ENCODE results near the gene ST3GAL3. TPM values are rescaled to one million over a fixed set of nuclear protein-coding genes. Genes with fewer than 3 reads are reported as not detected.

The ST3GAL3 gene
- total RNA-seq, 1 experiment from 2014 or later = 19.3 TPM

GRCh38 chr1:43668956-43669355 lies 38.4 kb upstream of the ST3GAL3 start:
- intact Hi-C loops (cut with micrococcal nuclease; ENCODE audit: unreplicated experiment) = no loop called here

GRCh38 chr1:43669878-43670277 lies 37.5 kb upstream of the ST3GAL3 start:
- H3K4me3 ChIP-seq = no peak overlapping the region
- H4K20me1 ChIP-seq (ENCODE audit: insufficient read depth) = peaks cover 47% of the 10 kb centered on the region
- H3K9me2 ChIP-seq (ENCODE audit: insufficient read depth) = no peaks in the 10 kb centered on the region
- H3K36me3 ChIP-seq (ENCODE audit: low read depth) = peaks cover 70% of the 10 kb centered on the region
- DNase-seq = no peak
- no peaks in the 10 kb centered on the region for H3K27me3 ChIP-seq (ENCODE audit: insufficient read depth, low read depth)
- no peak overlapping the region for H3K27ac ChIP-seq
- no peak overlapping the region for H3K4me2 ChIP-seq
- no peaks in the 10 kb centered on the region for H3K4me1 ChIP-seq (replicated peaks; ENCODE audit: insufficient read depth)
- ChIA-PET CTCF (interaction anchor here (1.2 kb wide), 1 partner anchor 10 kb away, joined by 3 read pairs; no protein-coding TSS in a partner anchor), POLR2A (ENCODE audit: unreplicated experiment) (no interaction called here)
- no peaks in the 10 kb centered on the region for H3K9me3 ChIP-seq (ENCODE audit: insufficient read depth, low read depth)
- no peak for TF ChIP-seq CTCF (conservative IDR thresholded peaks at IDR 0.05)
- TF ChIP-seq EZH2 (IDR thresholded peaks at IDR 0.05; ENCODE audit: low read depth) = no peak
- peaks cover 2% of the 10 kb centered on the region; the same call in 1 of the 2 replicates for H3F3A ChIP-seq (ENCODE audit: insufficient read depth, low read depth)
- no TSS peak for BruUV-seq (replicated peaks)
- H2AFZ ChIP-seq = no peak overlapping the region
- intact Hi-C loops (cut with micrococcal nuclease; ENCODE audit: unreplicated experiment) = loop anchor here (5.0 kb wide), 1 partner anchor 63 kb away; no protein-coding TSS in a partner anchor
- H3K79me2 ChIP-seq (ENCODE audit: low read depth) = no peaks in the 10 kb centered on the region

More at GRCh38 chr1:43668956-43669355, 38.4 kb upstream of the ST3GAL3 start:
- DNase-seq = peak in 1 of 2 experiments; percentile 8
- peaks cover 50% of the 10 kb centered on the region for H4K20me1 ChIP-seq (ENCODE audit: insufficient read depth)
- H3K9me2 ChIP-seq (ENCODE audit: insufficient read depth) = no peaks in the 10 kb centered on the region
- no peak overlapping the region for H2AFZ ChIP-seq
- no peaks in the 10 kb centered on the region for H3K27me3 ChIP-seq (ENCODE audit: insufficient read depth, low read depth)
- no peaks in the 10 kb centered on the region for H3K79me2 ChIP-seq (ENCODE audit: low read depth)
- H3K27ac ChIP-seq = no peak overlapping the region
- no peak for TF ChIP-seq CTCF (conservative IDR thresholded peaks at IDR 0.05)
- no peak for TF ChIP-seq EZH2 (IDR thresholded peaks at IDR 0.05; ENCODE audit: low read depth)
- H3K4me2 ChIP-seq = no peak overlapping the region
- peaks cover 4% of the 10 kb centered on the region; the same call in 1 of the 2 replicates for H3F3A ChIP-seq (ENCODE audit: insufficient read depth, low read depth)
- no peaks in the 10 kb centered on the region for H3K9me3 ChIP-seq (ENCODE audit: insufficient read depth, low read depth)
- no peaks in the 10 kb centered on the region for H3K4me1 ChIP-seq (replicated peaks; ENCODE audit: insufficient read depth)
- no peak overlapping the region for H3K4me3 ChIP-seq
- no TSS peak for BruUV-seq (replicated peaks)
- peaks cover 77% of the 10 kb centered on the region for H3K36me3 ChIP-seq (ENCODE audit: low read depth)
- ChIA-PET POLR2A (ENCODE audit: unreplicated experiment) (no interaction called here), CTCF (interaction anchor here (1.2 kb wide), 1 partner anchor 9 kb away, joined by 3 read pairs; no protein-coding TSS in a partner anchor)

- POLR2A ChIA-PET (ENCODE audit: unreplicated experiment) = no interaction called here
- Histone ChIP-seq H3K27ac (no peak overlapping the region), H3K27me3 (ENCODE audit: insufficient read depth, low read depth) (no peaks in the 10 kb centered on the region), H4K20me1 (ENCODE audit: insufficient read depth) (peaks cover 38% of the 10 kb centered on the region), H3K4me2 (no peak overlapping the region), H3K9me2 (ENCODE audit: insufficient read depth) (no peaks in the 10 kb centered on the region), H2AFZ (no peak overlapping the region), H3F3A (ENCODE audit: insufficient read depth, low read depth) (no peaks in the 10 kb centered on the region; the same call in 1 of the 2 replicates), H3K79me2 (ENCODE audit: low read depth) (no peaks in the 10 kb centered on the region), H3K4me3 (no peak overlapping the region), H3K36me3 (ENCODE audit: low read depth) (peaks cover 66% of the 10 kb centered on the region), H3K4me1 (replicated peaks; ENCODE audit: insufficient read depth) (no peaks in the 10 kb centered on the region), H3K9me3 (ENCODE audit: insufficient read depth, low read depth) (no peaks in the 10 kb centered on the region)
- CTCF ChIA-PET = interaction anchor here (0.6 kb wide), 1 partner anchor 392 kb away, joined by 4 read pairs; no protein-coding TSS in a partner anchor
- intact Hi-C loops (cut with micrococcal nuclease; ENCODE audit: unreplicated experiment) = loop anchor here (5.0 kb wide), 1 partner anchor 64 kb away; no protein-coding TSS in a partner anchor
- no TSS peak for BruUV-seq (replicated peaks)
- no peak for TF ChIP-seq EZH2 (IDR thresholded peaks at IDR 0.05; ENCODE audit: low read depth)
- TF ChIP-seq CTCF (conservative IDR thresholded peaks at IDR 0.05) = no peak
- no peak for DNase-seq
Observed at GRCh38 chr1:43671193-43671592, 36.1 kb upstream of the ST3GAL3 start.

Measured in PC-9 (cell line).